BJ (cell line): ENCODE data around the gene KCNN1. TPM values are rescaled to one million over a fixed set of nuclear protein-coding genes. Genes with fewer than 3 reads are reported as not detected.

ENCODE experiments used
- CTCF ChIA-PET: fragments of 350-600 bp; formaldehyde crosslinking; extraction: SDS; loops from one replicate; lab custom pipeline; 2021; ENCODE audit warnings: antibody characterized with exemption, inconsistent platforms; lab: Yijun Ruan, JAX
- POLR2A ChIA-PET: fragments of 300-600 bp; sonication (Branson Sonifier 250); formaldehyde crosslinking; extraction: SDS; loops from one replicate; lab custom pipeline; 2021; ENCODE audit warnings: antibody characterized with exemption; lab: Charles Lee
- DNase-seq: peaks from one replicate; pipeline ENCODE4 v3.0.0-alpha.2; 2011; ENCODE audit warnings: low read depth
- H3K27me3 ChIP-seq: 2 replicates; pipeline ENCODE4 v1.6.0; 2011; ENCODE audit warnings: low read length; ENCODE audit not compliant: control insufficient read depth, insufficient read depth
- H3K36me3 ChIP-seq: 2 replicates; pipeline ENCODE4 v1.5.1; 2011; ENCODE audit warnings: low read length; ENCODE audit not compliant: control insufficient read depth, insufficient read depth
- H3K4me3 ChIP-seq: 2 replicates; pipeline ENCODE4 v1.5.1; 2011; ENCODE audit warnings: low read depth, mild to moderate bottlenecking, control low read depth, low read length
- CTCF ChIP-seq: IDR thresholded peaks from 2 replicates; pipeline ENCODE4 v1.5.1; 2011; ENCODE audit warnings: low read depth, mild to moderate bottlenecking, control low read depth, inconsistent platforms, low read length, moderate library complexity; ENCODE audit not compliant: insufficient read depth
- polyA plus RNA-seq: library from polyadenylated mRNA; depleted of rRNA; stranded (reverse); fragments of >200 nt; gene quantifications from 2 replicates; pipeline ENCODE4 v1.2.3, GENCODE V29; 2011

The KCNN1 gene
- polyA plus RNA-seq, 1 experiment: 0.06 TPM

GRCh38 chr19:18007917-18008673, 41.2 kb downstream of the KCNN1 start, which contains the start of gene ARRDC2:
ARRDC2 (plus strand) TSS chr19:18008170; CDS start chr19:18008311, 141 bp downstream.
- peak; percentile 42 for DNase-seq
- Histone ChIP-seq H3K27me3 (no peaks in the 10 kb centered on the region), H3K4me3 (peak within 1 kb of the TSS; percentile 46), H3K36me3 (peaks cover 11% of the 10 kb centered on the region)
- no peak for TF ChIP-seq CTCF
- ChIA-PET CTCF (interaction anchor here (0.7 to 2.9 kb wide), 18 partner anchors 8 to 96 kb away, joined by 3 to 120 read pairs (median 4); partner anchors contain the start of gene CCDC124), POLR2A (interaction anchor here (0.6 kb wide), 2 partner anchors 70 to 216 kb away, joined by 5 to 8 read pairs; no protein-coding TSS in a partner anchor)

GRCh38 chr19:18008814-18009213, 41.9 kb downstream of the KCNN1 start:
- DNase-seq: no peak
- ChIA-PET POLR2A (no interaction called here), CTCF (interaction anchor here (0.6 to 2.0 kb wide), 3 partner anchors 23 to 49 kb away, joined by 3 to 13 read pairs (median 3); no protein-coding TSS in a partner anchor)
- Histone ChIP-seq H3K4me3 (peak overlapping the region; percentile 46), H3K36me3 (peaks cover 13% of the 10 kb centered on the region), H3K27me3 (no peaks in the 10 kb centered on the region)
- TF ChIP-seq CTCF: no peak

- Histone ChIP-seq H3K36me3 (peaks cover 13% of the 10 kb centered on the region), H3K27me3 (no peaks in the 10 kb centered on the region), H3K4me3 (no peak overlapping the region)
- no peak for TF ChIP-seq CTCF
- ChIA-PET CTCF (interaction anchor here (0.6 to 1.0 kb wide), 2 partner anchors 22 to 48 kb away, joined by 3 read pairs; no protein-coding TSS in a partner anchor), POLR2A (no interaction called here)
- DNase-seq: no peak
Measured at GRCh38 chr19:18009412-18010066, 42.6 kb downstream of the KCNN1 start.

GRCh38 chr19:18010149-18010548, 43.2 kb downstream of the KCNN1 start:
- ChIA-PET CTCF (interaction anchor here (0.6 to 1.1 kb wide), 4 partner anchors 14 to 69 kb away, joined by 3 to 10 read pairs (median 4); no protein-coding TSS in a partner anchor), POLR2A (interaction anchor here (0.6 kb wide), 1 partner anchor 103 kb away, joined by 3 read pairs; no protein-coding TSS in a partner anchor)
- Histone ChIP-seq H3K27me3 (no peaks in the 10 kb centered on the region), H3K4me3 (no peak overlapping the region), H3K36me3 (peaks cover 13% of the 10 kb centered on the region)
- no peak for DNase-seq
- TF ChIP-seq CTCF: no peak
